H9 (cell line): Measurements from ENCODE around the gene COX8A. TPM values are rescaled to one million over a fixed set of nuclear protein-coding genes. Genes with fewer than 3 reads are reported as not detected.

Source experiments
- DNase-seq: peaks from one replicate; pipeline ENCODE4 v3.0.0-alpha.2; 2017
- H2AFZ ChIP-seq: one replicate; pipeline ENCODE4 v1.6.1; 2013; ENCODE audit warnings: mild to moderate bottlenecking, low read length, control low read depth, moderate library complexity
- H2AK5ac ChIP-seq: 2 replicates; pipeline ENCODE4 v1.6.1; 2013; ENCODE audit warnings: low read length, control low read depth, mixed read lengths; ENCODE audit not compliant: insufficient read length
- H2BK120ac ChIP-seq: one replicate; pipeline ENCODE4 v1.6.1; 2013; ENCODE audit warnings: low read depth, mild to moderate bottlenecking, low read length, control low read depth, inconsistent platforms; ENCODE audit not compliant: poor library complexity, severe bottlenecking
- H2BK12ac ChIP-seq: 2 replicates; pipeline ENCODE4 v1.6.1; 2013; ENCODE audit warnings: low read length, control low read depth, mixed read lengths, low read depth; ENCODE audit not compliant: insufficient read length
- H2BK15ac ChIP-seq: 2 replicates; pipeline ENCODE4 v1.6.1; 2013; ENCODE audit warnings: low read depth, low read length, control low read depth
- H2BK20ac ChIP-seq: one replicate; pipeline ENCODE4 v1.6.1; 2013; ENCODE audit warnings: low read depth, mild to moderate bottlenecking, low read length, control low read depth, inconsistent platforms; ENCODE audit not compliant: poor library complexity, severe bottlenecking
- H2BK5ac ChIP-seq: 2 replicates; pipeline ENCODE4 v1.6.1; 2013; ENCODE audit warnings: low read length, control low read depth, mixed read lengths; ENCODE audit not compliant: insufficient read length
- H3K14ac ChIP-seq: 2 replicates; pipeline ENCODE4 v1.6.1; 2013; ENCODE audit warnings: low read length, control low read depth; ENCODE audit not compliant: insufficient read depth
- H3K18ac ChIP-seq: 2 replicates; pipeline ENCODE4 v1.6.1; 2013; ENCODE audit warnings: low read depth, mild to moderate bottlenecking, mixed read lengths, low read length, control low read depth; ENCODE audit not compliant: insufficient read length
- H3K23ac ChIP-seq: 2 replicates; pipeline ENCODE4 v1.6.1; 2013; ENCODE audit warnings: low read length, control low read depth, mixed read lengths, low read depth; ENCODE audit not compliant: insufficient read length
- H3K23me2 ChIP-seq: 2 replicates; pipeline ENCODE4 v1.6.1; 2013; ENCODE audit warnings: low read depth, mild to moderate bottlenecking, mixed read lengths, low read length, control low read depth; ENCODE audit not compliant: insufficient read length, poor library complexity, severe bottlenecking
- H3K27ac ChIP-seq: 2 replicates; pipeline ENCODE4 v1.5.1; 2013; ENCODE audit warnings: low read length, control low read depth, mixed read lengths, low read depth; ENCODE audit not compliant: insufficient read length
- H3K27me3 ChIP-seq: 2 replicates; pipeline ENCODE4 v1.6.1; 2013; ENCODE audit warnings: low read length, control low read depth, inconsistent platforms; ENCODE audit not compliant: insufficient read depth
- H3K4ac ChIP-seq: 2 replicates; pipeline ENCODE4 v1.6.1; 2013; ENCODE audit warnings: low read depth, mild to moderate bottlenecking, control low read depth, inconsistent platforms, low read length, moderate library complexity
- H3K4me1 ChIP-seq: 2 replicates; pipeline ENCODE4 v1.6.1; 2013; ENCODE audit warnings: low read length, control low read depth, inconsistent platforms; ENCODE audit not compliant: insufficient read depth
- H3K4me2 ChIP-seq: 2 replicates; pipeline ENCODE4 v1.6.1; 2013; ENCODE audit warnings: low read length, control low read depth, mixed read lengths; ENCODE audit not compliant: insufficient read length, insufficient read depth
- H3K56ac ChIP-seq: 2 replicates; pipeline ENCODE4 v1.6.1; 2013; ENCODE audit warnings: low read depth, mild to moderate bottlenecking, mixed read lengths, low read length, control low read depth; ENCODE audit not compliant: insufficient read length
- H3K79me1 ChIP-seq: 2 replicates; pipeline ENCODE4 v1.6.1; 2013; ENCODE audit warnings: low read depth, mild to moderate bottlenecking, moderate library complexity, low read length, control low read depth, inconsistent platforms; ENCODE audit not compliant: insufficient read depth, poor library complexity, severe bottlenecking
- H3K79me2 ChIP-seq: 2 replicates; pipeline ENCODE4 v1.6.1; 2013; ENCODE audit warnings: low read length, control low read depth, inconsistent platforms; ENCODE audit not compliant: insufficient read depth
- H3K9ac ChIP-seq: 2 replicates; pipeline ENCODE4 v1.6.1; 2013; ENCODE audit warnings: low read length, control low read depth, mixed read lengths; ENCODE audit not compliant: insufficient read length; ENCODE audit errors: extremely low read depth
- H3K9me3 ChIP-seq: one replicate; pipeline ENCODE4 v1.6.1; 2013; ENCODE audit warnings: low read depth, low read length, inconsistent platforms; ENCODE audit not compliant: control insufficient read depth
- H3T11ph ChIP-seq: one replicate; pipeline ENCODE4 v1.6.1; 2013; ENCODE audit warnings: mild to moderate bottlenecking, low read length, control low read depth, inconsistent platforms
- H4K20me1 ChIP-seq: one replicate; pipeline ENCODE4 v1.6.1; 2013; ENCODE audit not compliant: control insufficient read depth, insufficient read length, insufficient read depth
- H4K5ac ChIP-seq: 2 replicates; pipeline ENCODE4 v1.6.1; 2013; ENCODE audit warnings: low read depth, mild to moderate bottlenecking, mixed read lengths, low read length, control low read depth; ENCODE audit not compliant: insufficient read length
- H4K8ac ChIP-seq: replicated peaks from 2 replicates; pipeline ENCODE4 v1.6.1; 2013; ENCODE audit warnings: low read length, control low read depth, mixed read lengths, low read depth; ENCODE audit not compliant: insufficient read length
- H4K91ac ChIP-seq: 2 replicates; pipeline ENCODE4 v1.6.1; 2013; ENCODE audit warnings: low read depth, mild to moderate bottlenecking, moderate library complexity, mixed read lengths, low read length, control low read depth; ENCODE audit not compliant: insufficient read length
- H3K27ac Mint-ChIP-seq, 3 experiments: 2 replicates in 2 of 3; 3 replicates in 1 of 3; pipeline ENCODE4 v1.8.0; 2020 to 2021; ENCODE audit warnings: mixed read lengths in 3 of 3, mild to moderate bottlenecking in 1 of 3, moderate library complexity in 1 of 3
- H3K27me3 Mint-ChIP-seq: 2 replicates; pipeline ENCODE4 v1.8.0; 2021; ENCODE audit warnings: low read depth, mild to moderate bottlenecking, moderate library complexity, mixed read lengths
- H3K36me3 Mint-ChIP-seq, 3 experiments: 2 replicates in 2 of 3; 3 replicates in 1 of 3; pipeline ENCODE4 v1.8.0; 2020 to 2021; ENCODE audit warnings: low read depth in 3 of 3, mixed read lengths in 3 of 3; ENCODE audit not compliant: insufficient read depth in 1 of 3
- H3K4me1 Mint-ChIP-seq, 2 experiments: 2 replicates each; pipeline ENCODE4 v1.8.0; 2020; ENCODE audit warnings: mixed read lengths in 2 of 2
- H3K4me3 Mint-ChIP-seq, 2 experiments: 2 replicates in 1 of 2; 3 replicates in 1 of 2; pipeline ENCODE4 v1.8.0; 2020 to 2021; ENCODE audit warnings: mild to moderate bottlenecking in 2 of 2, mixed read lengths in 2 of 2, moderate library complexity in 1 of 2
- H3K9me3 Mint-ChIP-seq, 2 experiments: 2 replicates in 1 of 2; 3 replicates in 1 of 2; pipeline ENCODE4 v1.8.0; 2020; ENCODE audit warnings: mild to moderate bottlenecking in 2 of 2, mixed read lengths in 2 of 2, moderate library complexity in 1 of 2
- WGBS: extraction: QIAGEN DNeasy Blood & Tissue Kit; methylation state at CpG from one replicate; pipeline ENCODE4 v1.1.7; 2013; ENCODE audit warnings: missing lambda C conversion rate, low lambda C conversion rate, mixed read lengths; ENCODE audit not compliant: insufficient read length; ENCODE audit errors: extremely low coverage; 5-methylcytosine and 5-hydroxymethylcytosine counted together
- total RNA-seq: library from RNA; stranded (reverse); gene quantifications from 2 replicates; pipeline ENCODE4 v1.2.1, GENCODE V29; 2021
- TF ChIP-seq, protein P1 (sequence below): fragments of 200-600 bp; sonication (generic); conservative IDR thresholded peaks from 3 replicates; pipeline ENCODE4 v1.8.0; 2021; ENCODE audit warnings: antibody characterized with exemption, mild to moderate bottlenecking

The COX8A gene
- total RNA-seq, 1 experiment from 2014 or later = 429 TPM

DNA sequence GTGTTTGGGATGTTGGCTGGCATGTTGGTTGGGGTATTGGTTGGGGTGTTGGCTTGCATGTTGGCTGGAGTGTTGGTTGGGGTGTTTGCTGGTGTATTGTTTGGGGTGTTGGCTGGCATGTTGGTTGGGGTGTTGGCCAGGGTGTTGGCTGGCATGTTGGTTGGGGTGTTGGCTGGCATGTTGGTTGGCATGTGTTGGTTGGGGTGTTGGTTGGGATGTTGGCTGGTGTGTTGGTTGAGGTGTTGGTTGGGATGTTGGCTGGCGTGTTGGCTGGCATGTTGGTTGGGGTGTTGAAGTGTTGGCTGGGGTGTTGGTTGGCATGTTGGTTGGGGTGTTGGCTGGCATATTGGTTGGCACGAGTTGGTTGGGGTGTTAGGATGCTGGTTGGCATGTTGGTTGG lies 36.4 kb downstream of the COX8A start:
- H2BK15ac ChIP-seq = no peak overlapping the region
- peaks cover 30% of the 10 kb centered on the region; the same call in 1 of the 2 replicates for H3K27me3 ChIP-seq
- H4K20me1 ChIP-seq = no peaks in the 10 kb centered on the region
- Mint-ChIP-seq H3K4me3 (no peak overlapping the region; a peak in 1 of 5 replicates), H3K36me3 (peaks cover 2 to 10% (median 4%) of the 10 kb centered on the region in 3 experiments; a peak in 5 of 7 replicates), H3K9me3 (peaks cover 9 to 14% of the 10 kb centered on the region in 2 experiments; a peak in 3 of 5 replicates), H3K27ac (no peak overlapping the region), H3K27me3 (peaks cover 92% of the 10 kb centered on the region), H3K4me1 (peaks cover 16 to 20% of the 10 kb centered on the region in 2 experiments)
- H4K91ac ChIP-seq = no peak overlapping the region
- H3T11ph ChIP-seq = no peak overlapping the region
- no peak overlapping the region for H2AFZ ChIP-seq
- no peak overlapping the region for H3K9ac ChIP-seq
- no peak overlapping the region for H3K56ac ChIP-seq
- peaks cover 11% of the 10 kb centered on the region for H3K23me2 ChIP-seq
- H3K27ac ChIP-seq = no peak overlapping the region
- H2BK120ac ChIP-seq = no peak overlapping the region
- H2BK12ac ChIP-seq = no peak overlapping the region
- no peaks in the 10 kb centered on the region for H3K79me2 ChIP-seq
- H2BK5ac ChIP-seq = no peak overlapping the region
- H3K4ac ChIP-seq = no peak overlapping the region
- no CpG with 5 or more reads among the region's 2 CpGs for WGBS
- H2BK20ac ChIP-seq = no peak overlapping the region
- no peaks in the 10 kb centered on the region for H3K9me3 ChIP-seq
- H4K8ac ChIP-seq = no peak overlapping the region
- no peak overlapping the region for H4K5ac ChIP-seq
- DNase-seq = no peak
- no peak overlapping the region for H3K4me2 ChIP-seq
- H3K4me1 ChIP-seq = no peaks in the 10 kb centered on the region
- H3K18ac ChIP-seq = no peak overlapping the region
- H2AK5ac ChIP-seq = no peak overlapping the region
- no peak overlapping the region for H3K14ac ChIP-seq
- no peaks in the 10 kb centered on the region for H3K79me1 ChIP-seq
- no peak overlapping the region for H3K23ac ChIP-seq
- TF ChIP-seq, protein P1, sequence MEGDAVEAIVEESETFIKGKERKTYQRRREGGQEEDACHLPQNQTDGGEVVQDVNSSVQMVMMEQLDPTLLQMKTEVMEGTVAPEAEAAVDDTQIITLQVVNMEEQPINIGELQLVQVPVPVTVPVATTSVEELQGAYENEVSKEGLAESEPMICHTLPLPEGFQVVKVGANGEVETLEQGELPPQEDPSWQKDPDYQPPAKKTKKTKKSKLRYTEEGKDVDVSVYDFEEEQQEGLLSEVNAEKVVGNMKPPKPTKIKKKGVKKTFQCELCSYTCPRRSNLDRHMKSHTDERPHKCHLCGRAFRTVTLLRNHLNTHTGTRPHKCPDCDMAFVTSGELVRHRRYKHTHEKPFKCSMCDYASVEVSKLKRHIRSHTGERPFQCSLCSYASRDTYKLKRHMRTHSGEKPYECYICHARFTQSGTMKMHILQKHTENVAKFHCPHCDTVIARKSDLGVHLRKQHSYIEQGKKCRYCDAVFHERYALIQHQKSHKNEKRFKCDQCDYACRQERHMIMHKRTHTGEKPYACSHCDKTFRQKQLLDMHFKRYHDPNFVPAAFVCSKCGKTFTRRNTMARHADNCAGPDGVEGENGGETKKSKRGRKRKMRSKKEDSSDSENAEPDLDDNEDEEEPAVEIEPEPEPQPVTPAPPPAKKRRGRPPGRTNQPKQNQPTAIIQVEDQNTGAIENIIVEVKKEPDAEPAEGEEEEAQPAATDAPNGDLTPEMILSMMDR = no peak
